ENCODE data around the gene GPR18. TPM values are rescaled to one million over a fixed set of nuclear protein-coding genes. Genes with fewer than 3 reads are reported as not detected.

The GPR18 gene
- total and polyA plus RNA-seq, 8 donors = 0.17 to 0.65 (median 0.46) TPM; not detected in 1

DNA sequence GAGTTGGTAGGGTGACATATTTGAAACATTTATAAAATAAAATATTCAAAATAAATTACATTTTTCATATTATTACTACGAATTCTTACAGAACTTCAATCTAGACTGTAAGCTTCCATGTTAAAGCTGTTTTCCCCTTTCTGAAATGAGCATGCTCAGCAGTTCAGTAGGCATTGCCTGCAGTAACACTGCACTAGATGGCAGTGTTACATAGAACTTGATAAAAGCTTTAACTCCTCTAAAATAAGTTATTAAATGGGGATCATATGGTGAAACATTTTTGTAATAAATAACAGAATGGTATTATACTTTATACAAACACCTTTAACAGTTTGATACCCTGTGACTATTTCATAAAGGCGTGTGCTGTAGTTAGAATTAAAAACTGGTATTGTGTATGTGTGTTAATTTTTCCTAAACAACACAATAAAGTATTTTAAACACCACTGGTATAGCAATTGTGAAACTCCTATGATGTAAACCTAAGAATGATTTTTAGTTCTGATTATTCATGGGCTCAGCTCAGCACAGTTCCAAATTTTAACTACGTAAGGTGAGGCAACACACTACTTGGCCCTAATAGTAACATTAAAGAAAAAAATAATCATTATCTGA lies 11.6 kb upstream of the GPR18 start:
- Histone ChIP-seq H3K9me3 (peaks cover 0 to 5% of the 10 kb centered on the region in 2 donors), H3K27ac (peak overlapping the region; percentile 16 to 60), H3K27me3 (no peaks in the 10 kb centered on the region), H3K36me3 (no peaks in the 10 kb centered on the region), H3K4me3 (no peak overlapping the region), H3K4me1 (peaks cover 0 to 25% of the 10 kb centered on the region in 2 donors)
- DNase-seq (peak in 1 of 4 donors; percentile 71), ATAC-seq (peak; percentile 90)
- TF ChIP-seq, protein P1, sequence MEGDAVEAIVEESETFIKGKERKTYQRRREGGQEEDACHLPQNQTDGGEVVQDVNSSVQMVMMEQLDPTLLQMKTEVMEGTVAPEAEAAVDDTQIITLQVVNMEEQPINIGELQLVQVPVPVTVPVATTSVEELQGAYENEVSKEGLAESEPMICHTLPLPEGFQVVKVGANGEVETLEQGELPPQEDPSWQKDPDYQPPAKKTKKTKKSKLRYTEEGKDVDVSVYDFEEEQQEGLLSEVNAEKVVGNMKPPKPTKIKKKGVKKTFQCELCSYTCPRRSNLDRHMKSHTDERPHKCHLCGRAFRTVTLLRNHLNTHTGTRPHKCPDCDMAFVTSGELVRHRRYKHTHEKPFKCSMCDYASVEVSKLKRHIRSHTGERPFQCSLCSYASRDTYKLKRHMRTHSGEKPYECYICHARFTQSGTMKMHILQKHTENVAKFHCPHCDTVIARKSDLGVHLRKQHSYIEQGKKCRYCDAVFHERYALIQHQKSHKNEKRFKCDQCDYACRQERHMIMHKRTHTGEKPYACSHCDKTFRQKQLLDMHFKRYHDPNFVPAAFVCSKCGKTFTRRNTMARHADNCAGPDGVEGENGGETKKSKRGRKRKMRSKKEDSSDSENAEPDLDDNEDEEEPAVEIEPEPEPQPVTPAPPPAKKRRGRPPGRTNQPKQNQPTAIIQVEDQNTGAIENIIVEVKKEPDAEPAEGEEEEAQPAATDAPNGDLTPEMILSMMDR (IDR thresholded peaks at IDR 0.05) = peak; percentile 62 to 75
- intact Hi-C loops (cut with DNase I) = loop anchor here in 1 of 2 donors (5.0 kb wide), 2 partner anchors 92 to 168 kb away; no protein-coding TSS in a partner anchor

DNA sequence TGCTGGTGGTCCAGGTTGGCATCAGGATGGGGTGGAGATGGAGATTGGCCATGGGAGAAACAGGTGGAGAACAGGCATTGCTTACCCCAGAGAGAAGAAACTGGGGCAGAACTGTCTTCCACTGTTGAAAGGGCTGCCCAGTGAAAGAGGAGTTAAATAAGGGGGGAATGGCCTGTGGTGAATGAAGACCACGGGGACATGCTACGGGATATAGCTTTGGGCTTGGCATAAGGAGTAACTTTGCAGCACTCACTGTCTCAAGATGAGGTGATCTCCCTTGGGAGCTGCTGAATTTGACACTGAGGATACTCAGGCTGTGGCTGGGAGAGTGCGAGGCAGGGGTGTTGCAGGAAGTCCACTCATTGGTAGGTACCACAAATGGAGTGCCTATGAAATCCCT lies 10.6 kb upstream of the GPR18 start:
- no peak for ATAC-seq

DNA sequence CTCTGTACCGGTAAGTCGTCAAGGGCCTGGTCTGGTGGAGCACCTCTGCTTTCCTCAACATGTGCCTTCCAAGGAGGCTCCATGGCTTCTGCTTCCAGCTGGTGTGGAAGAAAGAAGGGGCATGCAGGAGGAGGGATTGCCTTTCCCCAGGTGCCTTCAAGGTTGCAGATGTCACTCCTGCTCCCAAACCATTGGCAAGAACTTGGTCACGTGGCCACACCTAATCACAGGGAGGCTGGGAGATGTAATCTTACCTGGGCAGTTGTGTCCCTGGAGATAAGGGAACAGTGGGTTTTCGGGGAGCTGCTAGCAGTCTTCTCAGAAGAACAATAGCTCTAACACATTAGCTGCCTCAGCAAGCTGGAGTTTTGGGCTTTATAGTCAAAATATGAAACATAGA lies 9.7 kb upstream of the GPR18 start:
- ATAC-seq = no peak
- TF ChIP-seq, protein P1 (IDR thresholded peaks at IDR 0.05) = no peak
- H3K27ac ChIP-seq = no peak overlapping the region
- no peak for DNase-seq
- peaks cover 0 to 5% of the 10 kb centered on the region in 2 donors for H3K9me3 ChIP-seq
- H3K4me3 ChIP-seq = no peak overlapping the region
- H3K4me1 ChIP-seq = peaks cover 0 to 40% of the 10 kb centered on the region in 2 donors
- H3K27me3 ChIP-seq = no peaks in the 10 kb centered on the region
- intact Hi-C loops (cut with DNase I) = loop anchor here in 1 of 2 donors (5.0 kb wide), 1 partner anchor 91 kb away; no protein-coding TSS in a partner anchor
- no peaks in the 10 kb centered on the region for H3K36me3 ChIP-seq

More for the DNA sequence above, 10.6 kb upstream of the GPR18 start:
- Histone ChIP-seq H3K4me1 (peaks cover 0 to 34% of the 10 kb centered on the region in 2 donors), H3K27ac (no peak overlapping the region), H3K27me3 (no peaks in the 10 kb centered on the region), H3K36me3 (no peaks in the 10 kb centered on the region), H3K9me3 (peaks cover 0 to 5% of the 10 kb centered on the region in 2 donors), H3K4me3 (no peak overlapping the region)
- DNase-seq = no peak
- intact Hi-C loops (cut with DNase I) = loop anchor here in 1 of 2 donors (5.0 kb wide), 1 partner anchor 92 kb away; no protein-coding TSS in a partner anchor
- TF ChIP-seq, protein P1 (IDR thresholded peaks at IDR 0.05) = no peak

DNA sequence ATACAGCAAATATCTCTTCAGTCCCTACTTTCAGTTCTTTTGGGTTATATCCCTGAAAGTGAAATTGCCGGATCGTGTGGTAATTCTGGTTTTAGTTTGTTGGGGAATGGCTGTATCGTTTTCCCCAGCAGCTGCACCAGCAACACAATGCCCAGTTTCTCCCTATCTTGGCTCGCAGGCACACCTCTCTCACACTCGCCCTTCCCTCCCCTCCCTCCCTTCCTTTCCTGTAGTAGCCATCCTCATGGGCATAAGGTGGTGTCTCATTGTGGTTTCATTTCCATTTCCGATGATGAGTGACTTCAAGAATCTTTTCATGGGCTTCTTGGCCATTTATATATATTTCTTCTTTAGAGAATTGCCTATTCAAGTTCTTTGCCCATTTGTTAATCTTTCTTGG lies 8.6 kb upstream of the GPR18 start:
- no peaks in the 10 kb centered on the region for H3K27me3 ChIP-seq
- no peak overlapping the region for H3K27ac ChIP-seq
- peaks cover 0 to 38% of the 10 kb centered on the region in 2 donors for H3K4me1 ChIP-seq
- TF ChIP-seq, protein P1 (IDR thresholded peaks at IDR 0.05) = no peak
- no peak for DNase-seq
- intact Hi-C loops (cut with DNase I) = loop anchor here in 1 of 2 donors (5.0 kb wide), 1 partner anchor 90 kb away; no protein-coding TSS in a partner anchor
- no peaks in the 10 kb centered on the region for H3K9me3 ChIP-seq
- ATAC-seq = no peak
- no peaks in the 10 kb centered on the region for H3K36me3 ChIP-seq
- H3K4me3 ChIP-seq = no peak overlapping the region

DNA sequence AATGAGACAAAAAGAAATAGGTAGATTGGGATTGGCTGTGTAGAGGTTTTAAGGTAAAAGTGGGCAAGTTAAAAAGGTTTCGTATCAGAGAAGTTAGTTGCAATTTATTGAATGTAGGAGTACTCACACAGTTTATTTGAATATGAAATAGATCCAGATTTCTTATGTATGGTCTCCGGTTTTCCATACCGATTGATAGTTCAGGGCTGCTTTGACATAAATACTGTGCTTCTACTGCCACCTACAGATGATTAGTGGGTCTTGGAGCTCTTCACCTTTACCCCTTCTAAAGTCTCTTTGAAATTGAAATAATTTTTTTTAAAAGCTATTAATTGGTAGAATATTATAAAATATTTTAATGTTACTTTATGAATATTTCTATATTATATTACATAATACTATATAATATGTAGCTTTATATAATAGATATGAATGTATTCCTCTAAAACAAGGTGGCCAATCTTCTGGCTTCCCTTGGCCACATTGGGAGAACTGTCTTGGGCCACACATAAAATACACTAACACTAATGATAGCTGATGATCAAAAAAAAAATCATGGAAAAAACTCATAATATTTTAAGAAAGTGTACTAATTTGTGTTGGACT lies 7.7 kb upstream of the GPR18 start:
- Histone ChIP-seq H3K4me3 (no peak overlapping the region), H3K27me3 (no peaks in the 10 kb centered on the region), H3K36me3 (no peaks in the 10 kb centered on the region), H3K4me1 (peaks cover 0 to 29% of the 10 kb centered on the region in 2 donors), H3K9me3 (no peaks in the 10 kb centered on the region), H3K27ac (no peak overlapping the region)
- TF ChIP-seq, protein P1 (IDR thresholded peaks at IDR 0.05) = peak; percentile 45 to 61
- ATAC-seq (peak; percentile 72), DNase-seq (peak in 1 of 4 donors; percentile 51)
- intact Hi-C loops (cut with DNase I) = loop anchor here in 1 of 2 donors (5.0 kb wide), 1 partner anchor 89 kb away; no protein-coding TSS in a partner anchor

All from left lung (tissue), 10 donors.